Kidney epithelial cell (primary cell): ENCODE data around the gene ANKRD31. TPM values are rescaled to one million over a fixed set of nuclear protein-coding genes. Genes with fewer than 3 reads are reported as not detected.

ENCODE experiments used
- DNase-seq: peaks from one replicate; pipeline ENCODE4 v3.0.0-alpha.2; 2010; ENCODE audit warnings: low read depth
- H3K27me3 ChIP-seq: 2 replicates; pipeline ENCODE4 v1.6.0; 2011; ENCODE audit warnings: low read length; ENCODE audit not compliant: control insufficient read depth, insufficient read depth
- H3K36me3 ChIP-seq: 2 replicates; pipeline ENCODE4 v1.5.1; 2011; ENCODE audit warnings: low read length; ENCODE audit not compliant: control insufficient read depth, insufficient read depth
- H3K4me3 ChIP-seq: 2 replicates; pipeline ENCODE4 v1.5.1; 2011; ENCODE audit warnings: low read depth, mild to moderate bottlenecking, control low read depth, low read length
- total RNA-seq: library from RNA; depleted of rRNA; stranded (reverse); fragments of >200 nt; gene quantifications from 2 replicates; pipeline ENCODE4 v1.2.3, GENCODE V29; 2015
- TF ChIP-seq, protein P1 (sequence below): IDR thresholded peaks from 2 replicates; pipeline ENCODE4 v1.5.1; 2011; ENCODE audit warnings: mild to moderate bottlenecking, moderate library complexity, low read length, control low read depth, inconsistent platforms; ENCODE audit not compliant: insufficient read depth, poor library complexity, severe bottlenecking

ANKRD31 gene
- total RNA-seq, 1 donor from 2014 or later: 0.21 TPM

DNA sequence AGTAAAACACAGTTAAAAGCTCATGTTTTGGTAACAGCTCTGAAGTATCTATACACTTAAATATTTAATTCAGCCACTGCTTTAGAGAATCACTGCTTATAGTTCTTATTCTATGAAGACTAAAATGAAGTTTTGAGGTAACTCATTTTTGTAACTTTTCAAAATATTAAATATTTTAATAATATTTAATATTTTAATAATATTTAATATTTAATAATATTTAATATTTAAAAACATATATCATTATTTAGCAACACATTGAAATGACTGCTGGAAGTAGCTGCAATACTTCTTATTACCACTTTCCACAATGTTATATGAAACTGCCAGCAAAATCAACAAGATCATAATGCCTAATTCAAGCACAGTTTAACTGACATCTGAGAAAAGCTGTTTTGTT, 165.6 kb downstream of the ANKRD31 start:
- TF ChIP-seq, protein P1, sequence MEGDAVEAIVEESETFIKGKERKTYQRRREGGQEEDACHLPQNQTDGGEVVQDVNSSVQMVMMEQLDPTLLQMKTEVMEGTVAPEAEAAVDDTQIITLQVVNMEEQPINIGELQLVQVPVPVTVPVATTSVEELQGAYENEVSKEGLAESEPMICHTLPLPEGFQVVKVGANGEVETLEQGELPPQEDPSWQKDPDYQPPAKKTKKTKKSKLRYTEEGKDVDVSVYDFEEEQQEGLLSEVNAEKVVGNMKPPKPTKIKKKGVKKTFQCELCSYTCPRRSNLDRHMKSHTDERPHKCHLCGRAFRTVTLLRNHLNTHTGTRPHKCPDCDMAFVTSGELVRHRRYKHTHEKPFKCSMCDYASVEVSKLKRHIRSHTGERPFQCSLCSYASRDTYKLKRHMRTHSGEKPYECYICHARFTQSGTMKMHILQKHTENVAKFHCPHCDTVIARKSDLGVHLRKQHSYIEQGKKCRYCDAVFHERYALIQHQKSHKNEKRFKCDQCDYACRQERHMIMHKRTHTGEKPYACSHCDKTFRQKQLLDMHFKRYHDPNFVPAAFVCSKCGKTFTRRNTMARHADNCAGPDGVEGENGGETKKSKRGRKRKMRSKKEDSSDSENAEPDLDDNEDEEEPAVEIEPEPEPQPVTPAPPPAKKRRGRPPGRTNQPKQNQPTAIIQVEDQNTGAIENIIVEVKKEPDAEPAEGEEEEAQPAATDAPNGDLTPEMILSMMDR: no peak
- Histone ChIP-seq H3K4me3 (no peak overlapping the region), H3K36me3 (no peaks in the 10 kb centered on the region), H3K27me3 (no peaks in the 10 kb centered on the region)
- DNase-seq: no peak

DNA sequence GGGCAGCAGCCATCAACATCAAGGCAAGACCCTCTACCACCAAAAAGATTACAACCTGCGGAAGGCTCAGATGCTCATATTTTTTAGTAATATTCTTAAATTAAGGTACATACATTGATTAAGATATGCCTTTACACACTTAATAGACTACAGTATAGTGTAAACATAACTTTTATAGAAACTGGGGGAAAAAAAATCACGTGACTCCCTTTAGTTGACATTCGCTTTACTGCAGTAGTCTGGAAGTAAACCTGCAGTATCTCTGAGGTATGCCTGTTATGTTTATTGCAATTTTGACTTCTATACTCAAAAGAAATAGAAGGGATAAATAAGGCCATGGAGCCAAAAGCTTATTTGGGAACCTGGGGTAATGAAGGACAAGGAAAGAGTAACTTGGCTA, 169.2 kb downstream of the ANKRD31 start:
- TF ChIP-seq, protein P1: no peak
- Histone ChIP-seq H3K36me3 (no peaks in the 10 kb centered on the region), H3K27me3 (no peaks in the 10 kb centered on the region), H3K4me3 (no peak overlapping the region)
- DNase-seq: no peak

- H3K4me3 ChIP-seq: no peak overlapping the region
- H3K36me3 ChIP-seq: no peaks in the 10 kb centered on the region
- no peak for DNase-seq
- no peaks in the 10 kb centered on the region for H3K27me3 ChIP-seq
- TF ChIP-seq, protein P1: no peak
These were observed 173.7 kb downstream of the ANKRD31 start for GRCh38 chr5:75062925-75063531.

GRCh38 chr5:75059912-75060545, 176.6 kb downstream of the ANKRD31 start:
- H3K27me3 ChIP-seq: no peaks in the 10 kb centered on the region
- DNase-seq: no peak
- TF ChIP-seq, protein P1: no peak
- no peaks in the 10 kb centered on the region for H3K36me3 ChIP-seq
- no peak overlapping the region for H3K4me3 ChIP-seq

GRCh38 chr5:75058986-75059535, 177.6 kb downstream of the ANKRD31 start:
- no peak for DNase-seq
- Histone ChIP-seq H3K4me3 (no peak overlapping the region), H3K36me3 (no peaks in the 10 kb centered on the region), H3K27me3 (no peaks in the 10 kb centered on the region)
- TF ChIP-seq, protein P1: no peak
